Measurements from ENCODE around the gene MKRN2. TPM values are rescaled to one million over a fixed set of nuclear protein-coding genes. Genes with fewer than 3 reads are reported as not detected.
"Not testable (repeated sequence)": the region's sequence is repeated elsewhere in the genome, so short reads cannot be mapped to it uniquely, and the experiment has no call there.

Gene MKRN2
- total RNA-seq, 1 donor from 2014 or later, result 21.6 TPM

- no peak for DNase-seq (ENCODE audit: low read depth in 2 of 2)
Measured at GRCh38 chr3:12586403-12586802, 29.5 kb downstream of the MKRN2 start.

DNA sequence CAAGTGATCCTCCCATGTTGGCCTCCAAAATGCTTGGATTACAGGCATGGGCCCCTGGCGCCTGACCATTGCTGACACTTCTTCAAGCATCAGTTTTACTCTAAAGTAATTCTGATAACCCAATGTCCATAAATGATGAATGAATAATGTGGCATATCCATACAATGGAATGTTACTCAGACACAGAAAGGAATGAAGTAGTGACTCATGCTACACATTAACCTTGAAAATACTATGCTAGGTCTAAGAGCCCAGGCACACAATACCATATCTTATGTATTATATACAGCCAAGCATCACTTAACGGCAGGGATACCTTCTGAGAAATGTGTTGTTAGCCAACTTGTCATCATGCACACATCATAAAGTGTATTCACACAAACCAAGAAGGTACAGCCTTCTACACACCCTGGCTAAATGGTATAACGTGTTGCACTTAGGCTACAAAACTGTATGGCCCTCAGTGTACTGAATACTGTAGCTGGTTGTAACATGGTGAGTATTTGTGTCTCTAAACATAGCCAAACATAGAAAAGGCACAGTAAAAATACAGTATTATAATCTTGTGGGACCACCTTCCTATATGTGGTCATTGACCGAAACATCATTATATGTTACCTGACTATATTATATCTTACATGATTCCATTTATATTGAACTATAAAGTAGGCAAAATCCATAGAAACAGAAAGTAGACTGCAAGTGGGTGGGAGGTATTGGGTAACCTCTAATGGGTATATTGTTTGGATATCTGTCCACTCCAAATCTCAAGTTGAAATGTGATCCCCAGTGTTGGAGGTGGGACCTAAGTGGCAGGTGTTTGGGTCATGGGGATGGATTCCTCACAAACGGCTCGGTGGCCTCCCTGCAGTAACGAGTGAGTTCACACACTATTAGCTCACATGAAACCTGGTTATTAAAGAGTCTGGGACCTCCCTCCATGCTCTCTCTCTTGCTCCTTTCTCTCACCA lies 31.4 kb downstream of the MKRN2 start:
- DNase-seq (ENCODE audit: low read depth in 2 of 2), result peak in 1 of 2 donors; percentile 10

DNA sequence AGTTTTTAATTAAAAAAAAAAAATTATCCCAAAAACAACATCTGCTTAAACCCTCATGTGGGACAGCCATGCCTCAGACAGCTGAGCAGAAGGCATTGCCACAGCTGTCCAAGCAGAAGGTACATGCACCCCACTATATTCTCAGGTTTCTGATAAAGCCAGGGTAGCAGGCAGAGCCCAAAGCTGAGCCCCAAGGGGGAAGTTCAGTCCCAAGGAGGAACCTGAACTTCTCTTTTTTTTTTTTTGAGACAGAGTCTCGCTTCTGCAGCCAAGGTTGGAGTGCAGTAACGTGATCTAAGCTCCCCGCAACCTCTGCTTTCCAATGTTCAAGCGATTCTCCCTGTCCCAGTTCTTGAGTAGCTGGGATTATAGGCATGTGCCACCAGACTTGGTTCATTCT lies 33.2 kb downstream of the MKRN2 start:
- DNase-seq (ENCODE audit: low read depth in 2 of 2), result no peak

- DNase-seq (ENCODE audit: low read depth in 2 of 2), result no peak
Measured at GRCh38 chr3:12591456-12591855, 34.6 kb downstream of the MKRN2 start.

DNA sequence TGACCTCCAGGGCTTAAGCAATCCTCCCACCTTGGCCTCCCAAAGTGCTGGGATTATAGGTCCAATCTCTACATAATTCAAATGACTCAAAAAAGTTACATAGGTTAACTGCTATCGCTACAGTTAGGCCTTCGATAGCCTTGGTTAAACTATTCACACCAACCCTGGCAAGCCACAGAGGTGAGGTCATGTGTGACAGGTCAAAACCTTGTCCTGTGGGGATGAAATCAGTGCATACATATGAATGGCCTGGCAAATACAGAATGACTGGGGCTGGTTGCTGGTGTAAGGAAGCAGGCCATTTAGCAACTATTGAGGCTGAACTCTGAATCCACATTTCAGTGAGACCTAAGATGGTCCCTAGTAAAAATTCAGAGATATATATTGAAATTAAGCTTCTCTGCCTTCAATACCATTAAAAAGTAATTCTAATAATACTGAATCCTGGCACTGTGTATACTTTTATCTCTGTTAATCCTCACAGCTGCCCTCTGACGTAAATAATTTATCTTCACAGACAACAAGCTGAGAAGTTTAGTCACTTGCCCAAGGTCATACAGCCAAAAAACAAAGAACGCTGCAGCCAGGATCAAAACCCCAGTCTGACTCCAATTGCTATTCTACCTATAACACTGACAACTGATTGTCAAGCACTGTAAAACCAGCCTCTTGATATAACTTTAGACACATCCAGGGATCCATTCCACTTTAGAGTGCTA lies 35.3 kb downstream of the MKRN2 start:
- DNase-seq (ENCODE audit: low read depth in 2 of 2), result no peak

GRCh38 chr3:12593473-12593872 lies 36.6 kb downstream of the MKRN2 start:
- no peak for DNase-seq (ENCODE audit: low read depth in 2 of 2)

DNA sequence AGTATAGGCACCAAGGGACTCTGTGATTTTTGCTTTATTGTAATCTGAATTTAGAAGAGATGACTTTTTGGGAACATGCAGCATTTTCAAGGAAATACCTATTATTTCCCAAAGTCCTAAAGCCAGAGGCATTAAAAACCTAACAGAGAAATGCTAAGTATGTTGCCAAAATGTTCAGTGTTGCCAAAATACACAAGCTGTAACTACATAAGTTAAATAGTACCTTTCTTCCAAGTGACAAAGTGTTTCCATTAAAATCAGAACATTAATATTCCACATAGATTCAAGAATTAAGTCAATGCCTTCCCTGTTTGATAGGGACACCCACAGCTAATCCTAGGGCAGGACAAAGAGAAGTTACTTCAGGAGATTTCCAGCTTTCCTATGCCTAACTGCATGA lies 42.0 kb downstream of the MKRN2 start:
- DNase-seq (ENCODE audit: low read depth in 2 of 2), result no peak

DNA sequence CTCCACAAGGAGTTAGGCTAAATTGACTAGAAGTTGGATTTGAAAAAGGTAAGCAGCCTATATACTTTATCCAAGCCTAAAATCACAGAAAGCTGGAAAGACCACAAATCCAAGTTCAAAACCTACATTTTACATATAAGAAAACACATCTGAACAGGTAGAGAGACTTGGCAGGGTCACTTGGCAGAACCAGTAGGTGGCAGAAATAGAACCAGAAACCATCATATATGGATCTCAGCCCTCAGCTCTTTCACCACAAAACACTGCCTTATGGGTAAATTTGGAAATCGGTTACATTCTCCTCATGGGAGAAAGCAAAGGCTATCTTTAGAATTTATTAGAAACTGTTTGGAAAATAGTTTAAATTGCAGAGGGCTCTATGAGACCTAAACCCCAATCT lies 44.2 kb downstream of the MKRN2 start:
- peak in 1 of 2 donors; percentile 13 for DNase-seq (ENCODE audit: low read depth in 2 of 2)

- DNase-seq (ENCODE audit: low read depth in 2 of 2), result no peak
Measured at GRCh38 chr3:12603969-12604368, 47.1 kb downstream of the MKRN2 start.

- DNase-seq (ENCODE audit: low read depth in 2 of 2), result no peak
Measured at GRCh38 chr3:12608376-12608775, 51.5 kb downstream of the MKRN2 start.

- DNase-seq (ENCODE audit: low read depth in 2 of 2), result no peak
Measured at GRCh38 chr3:12611117-12611516, 54.2 kb downstream of the MKRN2 start.

- DNase-seq (ENCODE audit: low read depth in 2 of 2), result no peak
Measured at GRCh38 chr3:12612514-12613226, 55.8 kb downstream of the MKRN2 start.

- DNase-seq (ENCODE audit: low read depth in 2 of 2), result no peak
Measured at GRCh38 chr3:12613250-12613649, 56.4 kb downstream of the MKRN2 start.

GRCh38 chr3:12615266-12615665 lies 58.4 kb downstream of the MKRN2 start:
- no peak for DNase-seq (ENCODE audit: low read depth in 2 of 2)

GRCh38 chr3:12618426-12618825 lies 61.5 kb downstream of the MKRN2 start:
- no peak for DNase-seq (ENCODE audit: low read depth in 2 of 2)

DNA sequence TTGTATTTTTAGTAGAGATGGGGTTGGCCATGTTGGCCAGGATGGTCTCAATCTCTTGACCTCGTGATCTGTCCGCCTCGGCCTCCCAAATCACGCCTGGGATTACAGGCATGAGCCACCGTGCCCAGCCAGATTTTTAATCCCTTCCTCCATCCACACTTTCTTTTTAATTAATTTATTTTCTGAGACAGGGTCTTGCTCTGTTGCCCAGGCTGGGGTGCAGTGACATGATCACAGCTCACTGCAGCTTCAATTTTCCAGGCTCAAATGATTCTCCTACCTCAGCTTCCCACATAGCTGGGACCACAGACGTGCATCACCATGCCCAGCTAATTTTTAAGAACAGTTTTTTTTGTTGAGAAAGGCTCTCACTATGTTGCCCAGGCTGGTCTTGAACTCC lies 63.4 kb downstream of the MKRN2 start:
- DNase-seq (ENCODE audit: low read depth in 2 of 2), result no peak

DNA sequence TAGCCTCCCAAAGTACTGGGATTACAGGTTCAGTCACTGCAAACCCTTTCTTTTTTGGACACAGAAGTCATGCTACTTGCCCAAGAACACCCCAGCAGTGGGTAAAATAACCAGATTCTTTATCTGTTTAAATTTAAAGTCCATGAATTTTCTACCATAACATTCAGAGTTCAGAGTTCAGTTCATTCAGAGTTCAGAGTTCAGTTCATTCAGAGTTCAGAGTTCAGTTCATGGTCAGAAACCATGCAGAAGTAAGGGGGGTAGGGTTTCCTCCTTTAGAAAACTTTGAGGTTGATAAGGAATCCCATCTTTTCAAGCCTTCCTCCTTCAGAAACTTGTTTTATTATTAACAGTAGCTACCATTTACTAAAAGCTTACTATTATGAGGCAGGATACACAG lies 63.8 kb downstream of the MKRN2 start:
- no peak for DNase-seq (ENCODE audit: low read depth in 2 of 2)

DNA sequence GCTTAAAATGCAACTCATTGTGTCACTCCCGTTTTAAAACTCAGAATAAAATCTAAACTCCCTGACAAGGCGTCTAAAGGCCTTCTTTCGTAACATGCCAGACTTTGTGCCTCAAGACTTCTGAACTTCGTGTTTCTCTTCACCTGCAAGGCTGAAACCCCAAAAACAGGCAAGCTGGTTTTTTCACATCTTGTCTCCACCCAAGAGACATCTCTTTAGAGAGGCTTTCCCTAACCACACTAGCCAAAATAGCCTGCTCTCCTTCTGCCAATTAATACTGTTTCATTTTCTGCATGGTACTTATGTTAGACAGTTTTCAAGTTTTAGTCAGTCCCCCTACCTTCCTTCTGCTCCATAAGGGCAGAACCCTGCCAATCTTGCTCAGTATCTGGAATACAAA lies 65.4 kb downstream of the MKRN2 start:
- DNase-seq (ENCODE audit: low read depth in 2 of 2), result no peak

DNA sequence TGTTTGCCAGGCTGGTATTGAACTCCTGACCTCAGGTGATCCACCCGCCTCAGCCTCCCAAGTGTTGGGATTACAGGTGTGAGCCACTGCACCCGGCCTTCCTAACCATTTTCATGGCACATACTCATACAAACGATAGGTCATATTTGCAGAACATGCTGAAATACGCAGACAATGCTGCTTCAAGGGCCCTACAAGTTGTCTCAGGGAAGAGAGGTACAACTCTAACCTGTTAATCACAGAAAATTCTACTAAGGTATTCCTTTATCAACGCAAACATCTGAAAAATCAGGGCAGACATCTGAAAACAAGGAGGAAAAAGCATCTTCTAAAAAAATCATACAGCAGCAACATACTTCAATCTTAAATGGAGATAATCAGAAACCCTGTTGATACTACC lies 67.2 kb downstream of the MKRN2 start:
- no peak for DNase-seq (ENCODE audit: low read depth in 2 of 2)

- DNase-seq (ENCODE audit: low read depth in 2 of 2), result not testable (repeated sequence)
Measured at GRCh38 chr3:12624964-12625363, 68.1 kb downstream of the MKRN2 start.

DNA sequence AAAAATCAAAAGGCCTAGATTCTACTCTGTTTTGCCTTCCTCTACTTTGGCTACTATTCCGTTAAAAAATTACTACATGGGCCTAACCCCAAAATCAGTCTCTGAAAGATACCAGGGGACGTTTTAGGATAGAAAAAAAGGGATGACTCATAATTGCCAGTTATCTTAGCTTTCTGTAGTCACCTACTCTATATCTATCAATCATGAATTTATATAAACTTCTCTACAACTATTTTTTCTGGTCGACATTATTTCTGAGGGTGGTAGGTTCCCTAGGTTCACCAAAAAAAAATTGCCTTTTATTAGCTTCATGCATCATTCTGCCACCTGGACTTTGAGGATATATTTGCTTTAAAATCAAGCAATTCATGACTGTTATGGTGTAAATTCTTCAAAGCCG lies 70.5 kb downstream of the MKRN2 start:
- no peak for DNase-seq (ENCODE audit: low read depth in 2 of 2)

- DNase-seq (ENCODE audit: low read depth in 2 of 2), result no peak
Measured at GRCh38 chr3:12628813-12629212, 71.9 kb downstream of the MKRN2 start.

Measured in lung microvascular endothelial cell (primary cell).